Measurements from ENCODE around the gene CYTH4.

Gene CYTH4

DNA sequence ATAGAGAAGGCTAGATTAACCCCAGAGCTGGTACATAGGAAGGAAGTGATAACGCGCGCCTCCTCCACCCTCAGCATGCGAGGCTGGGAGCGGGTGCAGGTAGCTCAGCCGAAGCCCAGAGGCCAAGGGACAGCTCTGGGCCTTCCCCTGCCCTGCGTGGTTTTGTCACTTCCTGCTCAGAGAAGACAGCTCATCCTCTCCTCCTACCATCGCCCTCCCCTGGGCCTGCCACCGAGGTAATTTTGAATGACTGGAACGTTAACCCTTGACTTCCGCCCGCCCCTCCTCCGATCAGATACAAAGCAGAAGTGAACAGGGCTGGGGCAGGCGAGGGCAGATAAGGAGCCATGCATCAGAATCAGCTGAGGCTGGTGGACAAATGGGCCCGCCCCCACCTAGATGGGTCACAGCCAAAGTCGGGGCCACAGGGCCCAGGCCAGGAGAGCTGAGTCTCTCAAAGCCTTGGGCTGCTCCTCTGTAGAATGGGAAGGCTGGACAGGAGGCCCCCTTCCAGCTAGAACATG, 39.9 kb upstream of the CYTH4 start:
- in situ Hi-C loops (cut with MboI; ENCODE audit: low sequenced_read_pairs, unreplicated experiment) = no loop called here
- DNase-seq (ENCODE audit: low spot score) = peak; percentile 92
- TF ChIP-seq, protein P1, sequence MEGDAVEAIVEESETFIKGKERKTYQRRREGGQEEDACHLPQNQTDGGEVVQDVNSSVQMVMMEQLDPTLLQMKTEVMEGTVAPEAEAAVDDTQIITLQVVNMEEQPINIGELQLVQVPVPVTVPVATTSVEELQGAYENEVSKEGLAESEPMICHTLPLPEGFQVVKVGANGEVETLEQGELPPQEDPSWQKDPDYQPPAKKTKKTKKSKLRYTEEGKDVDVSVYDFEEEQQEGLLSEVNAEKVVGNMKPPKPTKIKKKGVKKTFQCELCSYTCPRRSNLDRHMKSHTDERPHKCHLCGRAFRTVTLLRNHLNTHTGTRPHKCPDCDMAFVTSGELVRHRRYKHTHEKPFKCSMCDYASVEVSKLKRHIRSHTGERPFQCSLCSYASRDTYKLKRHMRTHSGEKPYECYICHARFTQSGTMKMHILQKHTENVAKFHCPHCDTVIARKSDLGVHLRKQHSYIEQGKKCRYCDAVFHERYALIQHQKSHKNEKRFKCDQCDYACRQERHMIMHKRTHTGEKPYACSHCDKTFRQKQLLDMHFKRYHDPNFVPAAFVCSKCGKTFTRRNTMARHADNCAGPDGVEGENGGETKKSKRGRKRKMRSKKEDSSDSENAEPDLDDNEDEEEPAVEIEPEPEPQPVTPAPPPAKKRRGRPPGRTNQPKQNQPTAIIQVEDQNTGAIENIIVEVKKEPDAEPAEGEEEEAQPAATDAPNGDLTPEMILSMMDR (IDR thresholded peaks at IDR 0.05; ENCODE audit: borderline replicate concordance, control extremely low read depth, extremely low read depth, insufficient read depth, missing control alignments) = no peak

DNA sequence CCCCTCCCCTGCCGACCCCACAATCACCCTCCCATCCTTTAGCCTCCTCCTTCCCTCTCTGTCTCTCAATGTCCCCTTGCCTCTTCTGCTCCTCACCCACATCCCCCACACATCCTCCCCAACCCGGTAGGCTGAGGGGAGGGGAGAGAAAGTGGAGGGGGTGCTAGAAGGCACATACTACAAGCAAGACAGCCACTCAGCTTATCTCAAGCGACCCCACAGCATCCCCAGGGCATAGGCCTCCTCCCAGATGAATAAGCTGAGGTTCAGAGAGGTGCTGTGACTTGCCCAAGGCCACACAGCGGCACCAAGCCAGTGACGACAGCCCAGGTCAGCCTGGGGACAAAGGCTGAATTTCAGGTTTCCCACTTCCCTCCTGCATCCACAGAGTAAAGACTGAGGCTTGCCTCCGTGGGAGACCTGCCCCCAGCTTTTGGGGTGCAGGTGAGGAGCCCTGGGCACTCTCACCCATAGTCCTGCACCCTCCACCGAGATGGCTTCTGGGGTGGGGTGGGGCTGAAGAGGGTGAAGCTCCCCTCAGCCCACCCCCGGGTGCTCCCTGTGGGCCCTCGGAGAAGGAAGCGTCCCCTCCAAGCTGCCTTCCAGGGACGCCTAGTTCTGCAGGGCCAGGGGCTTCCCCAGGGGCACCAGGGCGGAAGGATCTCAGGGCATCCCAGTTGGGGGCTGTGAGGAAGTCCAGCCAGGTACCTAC, 38.8 kb upstream of the CYTH4 start:
- in situ Hi-C loops (cut with MboI; ENCODE audit: low sequenced_read_pairs, unreplicated experiment) = no loop called here
- no peak for DNase-seq (ENCODE audit: low spot score)
- TF ChIP-seq, protein P1 (IDR thresholded peaks at IDR 0.05; ENCODE audit: borderline replicate concordance, control extremely low read depth, extremely low read depth, insufficient read depth, missing control alignments) = no peak

DNA sequence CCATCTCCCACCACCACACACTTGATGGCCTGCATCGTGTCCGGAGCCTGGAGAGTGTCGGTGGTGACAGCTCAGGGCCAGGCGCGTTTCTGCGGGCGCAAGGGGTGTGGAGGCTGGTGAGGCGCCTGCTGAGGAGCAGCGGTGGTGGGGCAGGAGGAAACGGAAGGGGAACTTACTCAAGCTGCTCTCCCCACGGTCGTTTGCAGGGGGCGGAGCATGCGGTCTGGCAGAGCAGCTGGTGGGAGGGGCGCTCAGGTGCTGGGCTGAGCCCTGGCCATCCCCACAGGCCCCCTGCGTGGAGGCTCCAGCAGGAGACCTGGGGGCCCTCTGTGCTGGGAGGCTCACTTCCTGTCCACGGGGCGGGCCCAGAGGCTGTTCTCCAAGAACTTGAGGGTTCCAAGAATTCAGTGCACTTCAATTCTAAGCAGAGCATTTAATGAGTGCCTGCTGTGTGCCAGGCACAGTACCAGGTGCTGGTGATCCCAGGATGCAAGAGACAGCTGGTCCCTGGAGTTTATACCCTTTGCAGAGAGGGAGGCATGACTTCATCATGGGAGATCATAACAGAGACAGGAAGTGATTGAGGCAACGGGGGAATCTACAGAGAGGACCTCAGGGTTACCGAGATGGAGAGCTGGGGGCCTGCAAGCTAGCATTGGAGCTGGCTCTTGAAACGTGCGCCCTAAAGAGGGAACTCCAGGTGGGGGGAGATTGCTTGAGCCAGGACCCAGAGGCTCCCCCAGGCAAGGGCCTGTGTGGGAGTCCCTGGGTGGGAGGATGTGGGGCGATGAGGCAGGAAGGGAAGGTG, 38.0 kb upstream of the CYTH4 start, which contains the start of gene RAC2:
Gene RAC2 (minus strand): TSS at position 156 of the 808 bp plus-strand sequence. CDS start 121 bp downstream, at position 35.
- in situ Hi-C loops (cut with MboI; ENCODE audit: low sequenced_read_pairs, unreplicated experiment) = no loop called here
- DNase-seq (ENCODE audit: low spot score) = peak; percentile 89
- TF ChIP-seq, protein P1 (IDR thresholded peaks at IDR 0.05; ENCODE audit: borderline replicate concordance, control extremely low read depth, extremely low read depth, insufficient read depth, missing control alignments) = no peak

DNA sequence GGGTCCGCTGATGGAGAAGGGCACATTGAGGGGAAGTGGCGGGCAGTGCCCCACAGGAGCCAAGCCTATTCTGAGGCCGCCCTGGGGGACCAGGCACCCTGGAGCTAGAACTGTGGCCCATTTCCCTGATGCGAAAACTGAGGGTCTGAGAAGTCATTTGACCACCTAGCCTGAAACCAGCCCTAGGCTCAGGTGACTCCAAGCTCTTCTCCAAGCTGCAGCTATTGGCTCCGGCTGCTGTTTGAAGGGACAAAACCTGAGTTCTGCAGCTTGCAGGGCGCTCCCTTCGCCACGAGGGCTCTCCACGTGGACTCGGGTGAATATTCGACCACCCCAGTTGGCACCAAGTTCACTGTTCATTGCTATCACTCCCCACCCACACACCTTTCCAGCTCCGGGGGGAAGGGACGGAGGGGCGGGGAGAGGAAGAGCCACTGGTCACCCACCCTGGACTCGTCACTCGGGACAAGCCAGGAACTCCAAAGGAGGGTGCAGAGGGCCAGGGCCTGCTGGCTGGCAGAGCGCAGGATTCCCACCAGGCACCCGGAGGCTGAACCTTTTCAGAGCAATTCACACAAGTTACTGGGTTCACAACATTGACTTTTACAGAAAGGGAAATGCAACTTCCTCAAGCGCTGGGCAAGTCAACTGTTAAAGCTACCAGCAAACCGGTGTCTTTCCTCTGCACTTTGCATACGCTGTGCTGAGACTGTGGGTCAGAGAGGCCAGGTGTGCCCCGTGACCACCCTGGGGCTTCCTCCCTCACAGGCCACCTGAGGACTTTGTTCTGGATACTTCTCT, 37.2 kb upstream of the CYTH4 start:
- TF ChIP-seq, protein P1 (IDR thresholded peaks at IDR 0.05; ENCODE audit: borderline replicate concordance, control extremely low read depth, extremely low read depth, insufficient read depth, missing control alignments) = no peak
- in situ Hi-C loops (cut with MboI; ENCODE audit: low sequenced_read_pairs, unreplicated experiment) = no loop called here
- peak; percentile 56 for DNase-seq (ENCODE audit: low spot score)

DNA sequence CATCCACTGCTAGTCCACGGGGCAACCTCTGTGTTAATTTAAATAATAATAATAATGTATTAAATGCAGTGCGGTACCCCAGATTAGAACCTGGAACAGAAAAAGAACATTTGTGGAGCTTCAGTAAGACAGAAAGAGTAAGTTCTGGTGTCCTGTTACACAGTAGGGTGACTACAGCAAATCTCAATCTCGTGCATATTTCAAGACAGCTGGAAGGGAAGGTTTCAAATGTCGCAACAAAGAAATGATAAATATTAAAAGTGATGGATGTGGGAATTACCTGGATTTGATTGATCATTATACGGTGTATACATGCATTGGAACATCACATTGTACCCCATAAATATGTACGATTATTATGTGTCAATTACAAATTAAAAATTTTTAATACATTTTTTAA, 36.6 kb upstream of the CYTH4 start:
- DNase-seq (ENCODE audit: low spot score) = no peak
- TF ChIP-seq, protein P1 (IDR thresholded peaks at IDR 0.05; ENCODE audit: borderline replicate concordance, control extremely low read depth, extremely low read depth, insufficient read depth, missing control alignments) = no peak
- in situ Hi-C loops (cut with MboI; ENCODE audit: low sequenced_read_pairs, unreplicated experiment) = no loop called here

DNA sequence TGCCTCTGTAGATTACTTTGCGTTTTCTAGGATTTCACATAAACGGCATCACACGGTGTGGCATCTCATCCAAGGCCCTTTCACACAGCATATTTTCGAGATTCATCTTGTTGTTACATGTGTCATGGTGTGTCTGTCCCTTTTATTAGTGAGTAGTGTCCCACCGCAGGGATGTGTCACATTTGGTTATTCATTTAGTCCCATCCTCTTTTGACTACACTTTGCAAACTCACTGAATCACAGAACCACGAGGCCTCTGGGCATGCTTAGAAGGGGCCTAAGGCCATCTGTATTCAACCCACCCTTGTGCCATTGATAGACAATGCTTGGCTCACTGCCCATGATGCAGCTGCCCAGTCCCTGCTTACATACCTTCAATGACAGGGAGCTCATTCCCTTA, 34.1 kb upstream of the CYTH4 start:
- in situ Hi-C loops (cut with MboI; ENCODE audit: low sequenced_read_pairs, unreplicated experiment) = no loop called here
- TF ChIP-seq, protein P1 (IDR thresholded peaks at IDR 0.05; ENCODE audit: borderline replicate concordance, control extremely low read depth, extremely low read depth, insufficient read depth, missing control alignments) = no peak

More for the DNA sequence above, 34.1 kb upstream of the CYTH4 start:
- DNase-seq (ENCODE audit: low spot score) = no peak

All from GM13976 (cell line).